ENCODE results near the gene HS6ST3.

Gene HS6ST3

DNA sequence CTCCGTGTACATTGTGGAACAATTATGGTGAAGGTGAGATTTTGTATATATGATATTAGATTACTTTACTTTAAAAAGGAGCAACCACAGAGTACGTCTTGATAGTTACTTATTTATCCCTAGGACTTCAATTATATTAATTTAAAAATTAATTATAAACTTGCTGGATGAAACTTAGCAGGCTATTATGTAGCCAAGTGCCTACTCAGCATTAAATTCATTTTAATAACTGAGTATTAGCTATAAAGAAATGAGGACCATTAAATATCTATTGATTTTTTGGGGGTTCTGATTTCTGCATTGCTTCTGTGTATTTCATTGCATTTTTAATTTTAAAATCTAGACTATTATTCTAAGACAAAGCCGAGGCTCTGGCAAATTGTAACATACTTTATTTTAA, 109.4 kb downstream of the HS6ST3 start:
- DNase-seq (ENCODE audit: low read depth, low spot score) = no peak

DNA sequence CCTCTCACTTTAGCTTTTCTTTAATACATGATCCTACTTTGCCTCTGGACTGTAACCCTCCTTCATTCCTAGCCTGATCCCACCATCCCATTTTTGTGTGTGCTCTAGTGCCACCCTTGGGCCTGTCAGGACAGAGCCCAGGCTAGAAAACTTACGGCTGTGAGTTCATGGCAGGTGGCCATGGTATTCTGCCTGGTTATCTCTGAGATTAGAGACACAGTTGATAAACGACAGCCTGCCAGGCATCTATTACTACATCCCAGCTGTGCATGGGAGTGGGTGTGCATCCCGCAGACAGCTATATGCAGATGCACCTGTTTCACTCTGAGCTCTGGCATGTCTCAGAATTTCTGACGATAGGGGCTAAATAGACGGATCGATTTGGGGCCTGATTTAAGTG, 110.9 kb downstream of the HS6ST3 start:
- no peak for DNase-seq (ENCODE audit: low read depth, low spot score)

- DNase-seq (ENCODE audit: low read depth, low spot score) = no peak
Measured at GRCh38 chr13:96202315-96202714, 112.4 kb downstream of the HS6ST3 start.

DNA sequence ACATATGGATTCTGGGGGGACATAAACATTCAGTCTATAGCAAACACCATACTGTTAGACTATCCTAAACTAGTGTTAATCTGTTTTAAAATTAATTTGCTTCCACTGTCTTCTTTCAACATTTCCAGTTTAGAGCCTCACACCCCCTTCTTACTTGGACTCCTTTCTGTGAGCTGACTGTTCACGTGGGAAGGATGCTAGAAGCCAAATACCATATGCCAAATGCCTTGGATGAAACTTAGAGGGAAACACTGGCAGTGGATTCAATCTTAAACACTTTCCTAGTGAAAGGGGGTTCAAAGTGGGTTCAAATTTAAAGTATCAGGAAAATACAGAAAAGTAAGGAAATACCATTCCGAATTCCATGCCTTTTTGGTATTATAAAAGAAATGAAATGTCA, 113.6 kb downstream of the HS6ST3 start:
- no peak for DNase-seq (ENCODE audit: low read depth, low spot score)

- no peak for DNase-seq (ENCODE audit: low read depth, low spot score)
Measured at GRCh38 chr13:96214824-96215445, 125.0 kb downstream of the HS6ST3 start.

GRCh38 chr13:96216543-96216942, 126.6 kb downstream of the HS6ST3 start:
- no peak for DNase-seq (ENCODE audit: low read depth, low spot score)

- no peak for DNase-seq (ENCODE audit: low read depth, low spot score)
Measured at GRCh38 chr13:96218475-96218874, 128.6 kb downstream of the HS6ST3 start.

DNA sequence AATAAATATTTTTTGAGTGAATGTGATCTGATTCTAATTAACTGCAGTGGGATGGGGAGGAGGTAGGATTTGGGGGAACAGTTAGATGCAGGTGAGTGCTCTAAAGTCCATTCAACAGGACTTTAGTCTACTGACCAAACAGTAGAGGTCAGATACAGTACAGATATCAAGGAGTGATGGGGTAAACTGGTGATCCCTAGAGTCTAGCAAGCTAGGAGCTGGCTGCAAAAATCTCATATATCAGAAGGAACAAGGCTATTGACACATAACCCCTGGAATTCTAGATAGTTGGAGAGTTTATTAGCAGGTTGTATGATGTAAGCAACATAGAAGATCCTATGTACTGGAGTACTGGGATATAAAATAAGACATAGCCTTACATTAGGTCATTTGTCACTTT, 131.6 kb downstream of the HS6ST3 start:
- DNase-seq (ENCODE audit: low read depth, low spot score) = no peak

DNA sequence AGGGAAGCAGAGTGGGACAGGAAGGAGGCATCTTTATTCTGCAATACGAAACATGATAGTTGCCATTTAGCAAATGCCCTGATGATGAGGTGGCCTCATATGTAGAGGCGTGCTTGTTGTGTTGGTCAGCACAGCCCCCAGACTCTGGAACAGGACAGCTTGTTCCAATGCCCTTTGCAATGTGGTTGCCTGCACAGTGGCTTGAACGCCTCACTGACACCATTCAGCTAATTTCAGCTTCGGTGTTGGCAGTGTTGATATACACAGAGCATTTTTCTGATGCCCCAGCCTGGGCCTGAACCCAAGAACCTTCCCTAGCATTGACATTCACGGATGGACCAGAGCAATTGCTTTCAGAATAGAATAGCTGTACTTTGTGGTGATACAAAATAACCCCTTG, 133.3 kb downstream of the HS6ST3 start:
- no peak for DNase-seq (ENCODE audit: low read depth, low spot score)

GRCh38 chr13:96229356-96229755, 139.4 kb downstream of the HS6ST3 start:
- no peak for DNase-seq (ENCODE audit: low read depth, low spot score)

DNA sequence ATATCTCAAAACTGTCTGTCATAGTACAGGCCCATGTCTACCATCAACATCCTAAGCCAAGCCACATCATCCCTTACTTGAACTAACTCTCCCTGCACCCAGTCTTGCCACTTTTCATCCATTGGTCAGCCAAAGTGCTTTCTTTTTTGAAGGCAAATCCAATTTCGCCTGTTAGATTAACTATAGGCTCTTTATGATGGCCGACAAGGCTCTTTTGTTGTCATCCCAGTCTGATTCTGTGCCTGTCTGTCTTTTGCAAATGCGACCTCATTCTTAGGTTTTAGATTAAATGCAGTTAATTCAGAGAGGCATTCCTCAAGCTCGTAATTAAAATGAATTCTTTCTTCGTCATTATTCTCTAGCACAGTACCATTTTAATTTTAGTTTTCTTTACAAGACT, 148.3 kb downstream of the HS6ST3 start:
- no peak for DNase-seq (ENCODE audit: low read depth, low spot score)

DNA sequence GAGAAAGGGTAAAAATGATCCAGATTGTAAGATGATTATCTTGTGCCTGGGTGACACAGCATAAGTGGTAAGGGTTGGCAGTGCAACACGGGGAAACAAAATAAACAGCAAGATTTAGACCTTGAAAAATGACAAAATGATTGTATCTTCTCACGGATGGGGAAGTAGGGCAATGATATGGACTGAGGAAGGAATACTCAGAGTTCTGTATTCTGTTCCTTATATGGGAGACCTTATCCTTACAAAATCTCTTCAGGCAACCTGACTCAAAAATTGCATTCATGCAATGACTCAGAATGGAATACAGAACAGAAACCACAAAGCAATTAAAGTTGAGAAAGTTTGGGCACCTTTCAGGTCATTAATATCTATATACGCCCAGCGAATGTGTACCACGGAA, 149.0 kb downstream of the HS6ST3 start:
- DNase-seq (ENCODE audit: low read depth, low spot score) = no peak

- DNase-seq (ENCODE audit: low read depth, low spot score) = no peak
Measured at GRCh38 chr13:96243376-96243775, 153.5 kb downstream of the HS6ST3 start.

DNA sequence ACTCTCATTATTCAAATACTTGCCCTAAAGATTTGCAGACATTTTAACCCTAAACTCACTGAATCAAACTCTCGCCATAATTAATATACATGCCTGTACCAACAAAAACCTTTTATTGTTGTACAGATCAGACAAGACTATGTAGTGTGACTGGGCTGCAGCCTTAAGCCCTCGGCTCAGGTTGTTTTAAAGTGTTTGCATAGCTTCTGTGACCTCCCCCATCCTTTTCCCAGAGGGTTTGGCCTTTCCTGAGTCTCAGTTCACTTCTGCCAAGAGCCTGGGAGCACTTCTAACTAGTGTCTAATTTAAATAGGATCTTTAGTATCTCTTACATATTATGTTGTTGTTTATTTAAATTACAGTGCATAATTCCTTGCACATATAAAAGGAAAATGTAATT, 158.2 kb downstream of the HS6ST3 start:
- DNase-seq (ENCODE audit: low read depth, low spot score) = no peak

DNA sequence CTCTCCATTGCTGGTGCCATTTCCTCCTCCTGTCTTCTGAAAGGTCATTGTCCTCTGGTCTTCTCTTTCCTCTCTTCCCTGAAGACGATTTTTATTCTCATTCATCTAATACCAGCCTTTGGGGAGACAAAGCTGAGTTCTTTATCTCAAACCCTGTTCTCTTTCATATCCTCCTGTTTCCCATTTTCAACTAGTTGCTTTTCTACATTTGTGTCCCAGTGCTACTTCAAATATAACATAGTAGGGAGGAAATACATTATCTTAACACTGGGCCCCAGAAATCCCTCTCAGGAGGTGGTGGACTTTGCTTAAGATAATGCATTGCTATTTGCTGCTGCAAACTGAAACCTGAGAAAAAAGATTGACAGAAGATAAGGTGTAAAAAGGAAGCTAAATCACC, 159.1 kb downstream of the HS6ST3 start:
- no peak for DNase-seq (ENCODE audit: low read depth, low spot score)

DNA sequence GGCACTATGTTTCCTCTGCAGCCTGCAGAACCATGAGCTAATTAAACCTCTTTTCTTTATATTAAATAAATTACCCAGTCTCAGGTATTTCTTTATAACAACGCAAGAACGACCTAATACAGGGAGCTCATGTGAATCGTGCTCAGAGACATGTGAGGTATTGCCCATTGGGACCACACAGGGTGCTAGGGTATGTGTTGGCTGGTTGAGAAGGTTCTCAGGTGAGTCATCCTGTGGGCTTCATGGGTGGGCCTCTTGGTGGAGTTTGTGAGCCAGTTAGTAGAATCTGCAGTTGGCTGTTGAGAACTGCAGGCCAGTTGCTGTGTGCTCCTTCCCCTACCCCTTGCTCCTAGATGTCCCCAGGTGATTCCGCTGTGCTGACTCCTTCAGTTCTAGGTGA, 163.0 kb downstream of the HS6ST3 start:
- no peak for DNase-seq (ENCODE audit: low read depth, low spot score)

DNA sequence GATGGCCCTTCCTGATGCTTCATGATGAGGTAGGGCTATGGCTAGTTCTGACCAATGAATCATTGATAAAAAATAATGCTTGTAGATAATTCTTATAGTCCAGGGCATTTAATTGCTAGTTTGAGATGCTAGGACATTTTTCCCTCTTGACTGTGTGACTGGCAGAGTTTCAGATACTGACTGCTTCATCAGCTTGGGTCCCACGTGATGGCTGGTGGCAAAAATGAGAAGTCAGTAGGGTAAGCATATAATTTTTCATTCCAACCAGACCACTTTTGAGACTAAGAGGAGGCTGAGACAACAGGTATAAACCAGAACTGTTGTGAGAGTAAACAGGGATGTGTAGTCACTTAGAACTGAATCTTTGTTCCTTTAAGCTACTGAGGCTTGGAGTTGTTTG, 183.3 kb downstream of the HS6ST3 start:
- DNase-seq (ENCODE audit: low read depth, low spot score) = no peak

DNA sequence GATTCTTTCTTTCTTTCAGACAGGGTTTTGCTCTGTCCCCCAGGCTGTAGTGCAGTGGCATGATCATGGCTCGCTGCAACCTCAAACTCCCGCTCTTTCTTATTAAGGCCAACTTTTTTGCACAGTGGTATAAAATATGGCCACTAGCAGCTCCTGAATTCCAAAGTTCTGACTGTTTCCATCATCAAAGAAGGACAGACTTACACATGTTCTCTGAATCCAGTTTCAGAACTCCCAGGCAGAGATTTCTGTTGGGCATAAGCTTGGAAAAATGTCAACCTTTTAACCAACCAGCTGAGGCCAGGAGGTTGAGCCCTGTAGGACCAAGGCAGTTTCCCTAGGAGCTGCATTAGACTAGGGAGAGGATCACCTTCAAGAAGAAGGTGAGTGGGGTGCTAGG, 184.1 kb downstream of the HS6ST3 start:
- no peak for DNase-seq (ENCODE audit: low read depth, low spot score)

DNA sequence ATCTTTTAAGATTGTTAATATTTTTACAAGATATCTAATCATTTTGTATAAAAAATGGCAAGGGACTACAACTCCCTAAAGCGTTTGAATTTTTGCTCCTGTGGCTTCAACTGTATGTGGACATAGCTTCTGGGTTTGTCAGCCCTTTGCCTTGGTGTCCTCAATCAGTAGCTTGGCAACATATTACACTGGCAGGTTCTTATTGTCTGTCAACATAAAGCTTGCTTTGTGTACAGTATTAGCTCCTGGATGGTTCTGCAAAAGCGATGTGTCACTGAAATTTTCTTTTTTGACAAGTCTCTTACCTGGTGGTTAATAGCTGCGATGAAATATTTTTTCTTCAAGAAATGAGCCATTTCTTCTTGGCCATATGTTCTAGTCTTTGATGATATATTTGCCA, 190.0 kb downstream of the HS6ST3 start:
- DNase-seq (ENCODE audit: low read depth, low spot score) = no peak

- no peak for DNase-seq (ENCODE audit: low read depth, low spot score)
Measured at GRCh38 chr13:96284971-96285370, 195.1 kb downstream of the HS6ST3 start.

DNA sequence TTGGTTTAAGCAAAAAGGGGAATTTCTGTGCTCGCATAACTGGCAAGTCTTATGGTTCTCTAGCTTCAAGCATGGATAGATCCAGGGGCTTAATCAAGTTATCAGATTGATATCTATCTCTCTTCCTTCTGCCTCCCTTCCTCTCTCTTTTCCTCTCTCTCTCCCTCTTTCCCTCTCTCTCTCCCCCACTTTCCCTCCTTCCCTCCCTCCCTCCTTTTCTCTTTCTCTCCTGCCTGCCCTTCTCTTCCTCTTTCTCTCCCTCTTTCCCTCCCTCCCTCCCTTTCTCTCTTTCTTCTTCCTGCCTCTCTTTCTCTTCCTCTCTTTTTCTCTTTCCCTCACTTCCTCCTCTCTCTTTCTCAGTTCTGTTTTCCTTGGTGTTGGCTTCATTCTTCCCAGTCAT, 195.8 kb downstream of the HS6ST3 start:
- DNase-seq (ENCODE audit: low read depth, low spot score) = no peak

DNA sequence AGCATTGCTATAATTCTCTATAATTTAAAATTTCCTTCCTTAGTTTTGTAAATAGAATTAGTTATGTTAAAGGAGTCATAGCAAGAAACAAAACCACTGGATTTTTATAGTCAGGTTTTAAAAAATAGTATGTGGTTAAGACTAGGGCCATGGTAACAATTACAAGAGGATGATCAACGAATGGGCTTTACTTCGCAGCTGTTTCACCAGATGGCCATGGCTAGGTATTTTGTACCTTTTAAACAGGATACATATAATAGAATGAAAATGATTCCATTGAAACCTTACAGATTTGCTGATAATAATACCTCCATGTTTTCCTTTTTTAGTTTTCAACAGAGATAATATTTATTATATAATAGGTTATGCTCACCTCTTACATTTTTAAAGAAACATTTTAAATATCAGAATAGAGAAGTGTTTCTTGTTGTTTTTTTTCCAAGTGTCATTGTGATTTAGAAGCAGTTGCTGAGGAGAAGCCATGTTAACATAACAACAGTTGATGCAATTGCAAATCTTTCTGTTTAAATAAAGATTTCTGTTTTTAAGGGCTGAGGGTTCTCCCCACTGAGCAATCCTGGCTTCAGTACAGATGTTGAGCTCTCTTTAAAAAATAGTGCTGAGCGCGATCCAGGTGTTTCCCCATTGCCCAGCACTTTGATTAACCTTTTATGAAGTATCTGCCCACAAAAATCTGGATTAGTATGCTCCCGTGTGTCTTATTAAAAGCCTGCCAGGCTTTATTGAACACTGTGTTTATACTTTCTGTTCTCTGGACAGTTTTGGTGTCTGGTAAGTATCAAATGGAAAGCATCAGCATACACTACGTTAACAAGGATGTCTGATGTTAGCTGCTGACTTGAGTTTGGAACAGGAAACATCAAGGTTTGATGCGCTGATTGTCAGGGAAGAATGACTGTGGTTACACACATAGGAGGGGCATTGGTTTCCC, 205.3 kb downstream of the HS6ST3 start:
- DNase-seq (ENCODE audit: low read depth, low spot score) = no peak

- DNase-seq (ENCODE audit: low read depth, low spot score) = no peak
Measured at GRCh38 chr13:96297360-96297759, 207.5 kb downstream of the HS6ST3 start.
